Keratinocyte (primary cell): Measurements from ENCODE around the gene HPSE2. TPM values are rescaled to one million over a fixed set of nuclear protein-coding genes. Genes with fewer than 3 reads are reported as not detected.

ENCODE experiments used
- DNase-seq: peaks from one replicate; pipeline ENCODE4 v3.0.0-alpha.2; 2011; ENCODE audit warnings: low read depth, missing footprints, low spot score
- FAIRE-seq: peaks from 2 replicates; lab custom pipeline; 2011; peaks lifted over from hg19 to GRCh38; lab: Jason Lieb, UNC
- H2AFZ ChIP-seq: 2 replicates; pipeline ENCODE4 v1.6.0; 2012; ENCODE audit warnings: low read length, control low read depth, inconsistent platforms; ENCODE audit not compliant: control insufficient read depth
- H3K27ac ChIP-seq: 2 replicates; pipeline ENCODE4 v1.5.1; 2011; ENCODE audit warnings: low read length; ENCODE audit not compliant: control insufficient read depth, insufficient read depth
- H3K27me3 ChIP-seq: 3 replicates; pipeline ENCODE4 v1.6.0; 2011; ENCODE audit warnings: low read length; ENCODE audit not compliant: control insufficient read depth, insufficient read depth; ENCODE audit errors: extremely low read depth
- H3K36me3 ChIP-seq, 2 experiments: 2 replicates in 1 of 2; 3 replicates in 1 of 2; pipeline ENCODE4 v1.5.1; 2011; ENCODE audit warnings: low read length in 2 of 2, mild to moderate bottlenecking in 1 of 2; ENCODE audit not compliant: control insufficient read depth in 2 of 2, insufficient read depth in 2 of 2; ENCODE audit errors: extremely low read depth in 1 of 2
- H3K4me1 ChIP-seq: 3 replicates; pipeline ENCODE4 v1.5.1; 2011; ENCODE audit warnings: low read length; ENCODE audit not compliant: control insufficient read depth, insufficient read depth; ENCODE audit errors: extremely low read depth
- H3K4me2 ChIP-seq: 3 replicates; pipeline ENCODE4 v1.6.0; 2011; ENCODE audit warnings: low read depth, low read length; ENCODE audit not compliant: control insufficient read depth, insufficient read depth; ENCODE audit errors: extremely low read depth
- H3K4me3 ChIP-seq, 3 experiments: fragments of 200-600 bp in 1 of 3; sonication (generic) in 1 of 3; 2 replicates in 2 of 3; 3 replicates in 1 of 3; pipeline ENCODE4 v1.5.1; 2011 to 2016; ENCODE audit warnings: low read length in 3 of 3, mild to moderate bottlenecking in 3 of 3, control low read depth in 2 of 3, inconsistent platforms in 1 of 3, low read depth in 1 of 3, mixed read lengths in 1 of 3, mixed run types in 1 of 3, moderate library complexity in 1 of 3; ENCODE audit not compliant: control insufficient read depth in 2 of 3, insufficient read depth in 2 of 3; ENCODE audit errors: extremely low read depth in 1 of 3
- H3K79me2 ChIP-seq: 2 replicates; pipeline ENCODE4 v1.6.0; 2012; ENCODE audit warnings: low read length; ENCODE audit not compliant: control insufficient read depth, insufficient read depth
- H3K9ac ChIP-seq: 3 replicates; pipeline ENCODE4 v1.6.0; 2011; ENCODE audit warnings: low read length; ENCODE audit not compliant: control insufficient read depth, insufficient read depth; ENCODE audit errors: extremely low read depth
- H3K9me1 ChIP-seq: 3 replicates; pipeline ENCODE4 v1.6.0; 2011; ENCODE audit warnings: low read length; ENCODE audit not compliant: control insufficient read depth, insufficient read depth; ENCODE audit errors: extremely low read depth
- H3K9me3 ChIP-seq: 2 replicates; pipeline ENCODE4 v1.5.1; 2012; ENCODE audit warnings: low read depth, low read length; ENCODE audit not compliant: control insufficient read depth
- H4K20me1 ChIP-seq: 3 replicates; pipeline ENCODE4 v1.6.0; 2011; ENCODE audit warnings: low read length; ENCODE audit not compliant: control insufficient read depth, insufficient read depth; ENCODE audit errors: extremely low read depth
- EZH2 ChIP-seq: IDR thresholded peaks from one replicate; pipeline ENCODE4 v1.6.1; 2012; ENCODE audit warnings: inconsistent platforms, mild to moderate bottlenecking, low read length, moderate library complexity
- dilution Hi-C: fragments of 300-500 bp; cut with MboI; formaldehyde crosslinking; loops from one replicate; pipeline ENCODE4 v1.7.0; 2020; ENCODE audit warnings: low sequenced_read_pairs; ENCODE audit not compliant: extremely low pct_ligation_motif_present
- polyA plus RNA-seq, 5 experiments: library from polyadenylated mRNA; depleted of rRNA in 3 of 5; stranded (reverse) in 3 of 5; stranded (forward) in 1 of 5; unstranded in 1 of 5; fragments of >200 nt; gene quantifications; 1 replicate in 1 of 5; 2 replicates in 3 of 5; 3 replicates in 1 of 5; pipeline versions ENCODE4 v1.2.1 to v1.2.3, GENCODE V29; 2011 to 2012; ENCODE audit warnings: missing spikeins in 2 of 5, low read depth in 1 of 5, low replicate concordance in 1 of 5
- TF ChIP-seq, protein P1 (sequence below), 3 experiments: IDR thresholded peaks in 1 of 3; conservative IDR thresholded peaks in 1 of 3; optimal IDR thresholded peaks in 1 of 3; 2 replicates in 2 of 3; 3 replicates in 1 of 3; pipeline versions ENCODE3 to v1.5.1; 2011; ENCODE audit warnings: low read length in 3 of 3, mild to moderate bottlenecking in 3 of 3, moderate library complexity in 2 of 3, control low read depth in 1 of 3, inconsistent platforms in 1 of 3; ENCODE audit not compliant: insufficient read depth in 2 of 3; ENCODE audit errors: extremely low read depth in 1 of 3

The HPSE2 gene
- polyA plus RNA-seq, 1 donor (not counting 4 experiments of a cell fraction or from before 2014, with no cell fraction given) = 0.01 TPM

- Histone ChIP-seq H4K20me1 (no peaks in the 10 kb centered on the region), H3K36me3 (no peaks in the 10 kb centered on the region), H3K9ac (no peak overlapping the region), H3K79me2 (no peaks in the 10 kb centered on the region), H3K27me3 (no peaks in the 10 kb centered on the region), H3K9me3 (no peaks in the 10 kb centered on the region), H3K9me1 (no peaks in the 10 kb centered on the region), H3K4me1 (no peaks in the 10 kb centered on the region), H3K27ac (no peak overlapping the region), H3K4me3 (no peak overlapping the region), H3K4me2 (no peak overlapping the region), H2AFZ (no peak overlapping the region)
- dilution Hi-C loops = no loop called here
- no peak for DNase-seq
- no peak for FAIRE-seq
- TF ChIP-seq, protein P1, sequence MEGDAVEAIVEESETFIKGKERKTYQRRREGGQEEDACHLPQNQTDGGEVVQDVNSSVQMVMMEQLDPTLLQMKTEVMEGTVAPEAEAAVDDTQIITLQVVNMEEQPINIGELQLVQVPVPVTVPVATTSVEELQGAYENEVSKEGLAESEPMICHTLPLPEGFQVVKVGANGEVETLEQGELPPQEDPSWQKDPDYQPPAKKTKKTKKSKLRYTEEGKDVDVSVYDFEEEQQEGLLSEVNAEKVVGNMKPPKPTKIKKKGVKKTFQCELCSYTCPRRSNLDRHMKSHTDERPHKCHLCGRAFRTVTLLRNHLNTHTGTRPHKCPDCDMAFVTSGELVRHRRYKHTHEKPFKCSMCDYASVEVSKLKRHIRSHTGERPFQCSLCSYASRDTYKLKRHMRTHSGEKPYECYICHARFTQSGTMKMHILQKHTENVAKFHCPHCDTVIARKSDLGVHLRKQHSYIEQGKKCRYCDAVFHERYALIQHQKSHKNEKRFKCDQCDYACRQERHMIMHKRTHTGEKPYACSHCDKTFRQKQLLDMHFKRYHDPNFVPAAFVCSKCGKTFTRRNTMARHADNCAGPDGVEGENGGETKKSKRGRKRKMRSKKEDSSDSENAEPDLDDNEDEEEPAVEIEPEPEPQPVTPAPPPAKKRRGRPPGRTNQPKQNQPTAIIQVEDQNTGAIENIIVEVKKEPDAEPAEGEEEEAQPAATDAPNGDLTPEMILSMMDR (optimal IDR thresholded peaks at IDR 0.05 in 1 of 3, IDR thresholded peaks at IDR 0.05 in 1 of 3, conservative IDR thresholded peaks at IDR 0.05 in 1 of 3; ENCODE audit: extremely low read depth in 1 of 3, insufficient read depth in 2 of 3, low read length in 3 of 3) = no peak
- TF ChIP-seq EZH2 = no peak
Measured at GRCh38 chr10:98917828-98918227, 317.8 kb downstream of the HPSE2 start.

- H3K9me3 ChIP-seq = no peaks in the 10 kb centered on the region
- H3K4me3 ChIP-seq = no peak overlapping the region
- no peaks in the 10 kb centered on the region for H4K20me1 ChIP-seq
- DNase-seq (no peak), FAIRE-seq (no peak)
- H3K9me1 ChIP-seq = no peaks in the 10 kb centered on the region
- no peaks in the 10 kb centered on the region for H3K79me2 ChIP-seq
- no peaks in the 10 kb centered on the region for H3K36me3 ChIP-seq
- H3K27me3 ChIP-seq = no peaks in the 10 kb centered on the region
- dilution Hi-C loops = no loop called here
- H3K9ac ChIP-seq = no peak overlapping the region
- H3K4me2 ChIP-seq = no peak overlapping the region
- TF ChIP-seq EZH2 = no peak
- TF ChIP-seq, protein P1 (optimal IDR thresholded peaks at IDR 0.05 in 1 of 3, IDR thresholded peaks at IDR 0.05 in 1 of 3, conservative IDR thresholded peaks at IDR 0.05 in 1 of 3; ENCODE audit: extremely low read depth in 1 of 3, insufficient read depth in 2 of 3, low read length in 3 of 3) = no peak
- H3K27ac ChIP-seq = no peak overlapping the region
- H3K4me1 ChIP-seq = no peaks in the 10 kb centered on the region
- H2AFZ ChIP-seq = no peak overlapping the region
Measured at GRCh38 chr10:98916526-98917125, 319.0 kb downstream of the HPSE2 start.
